OCI-M2 (cell line): ENCODE results near the gene MUC6.

ENCODE experiments used
- DNase-seq: peaks from one replicate; lab custom pipeline; 2025; ENCODE audit not compliant: unreplicated experiment; lab: John Stamatoyannopoulos, UW

MUC6 gene

GRCh38 chr11:1010551-1011319 is 25.8 kb downstream of the MUC6 start:
- DNase-seq = no peak

GRCh38 chr11:1009991-1010390 is 26.5 kb downstream of the MUC6 start:
- DNase-seq = no peak

GRCh38 chr11:1009371-1009770 is 27.1 kb downstream of the MUC6 start:
- DNase-seq = no peak

GRCh38 chr11:1008803-1009145 is 27.7 kb downstream of the MUC6 start:
- no peak for DNase-seq

GRCh38 chr11:1008001-1008802 is 28.3 kb downstream of the MUC6 start:
- DNase-seq = no peak

- DNase-seq = no peak
These were observed 29.2 kb downstream of the MUC6 start for GRCh38 chr11:1007279-1007678.

- DNase-seq = no peak
These were observed 29.8 kb downstream of the MUC6 start for GRCh38 chr11:1006762-1007161.

GRCh38 chr11:1005928-1006327 is 30.6 kb downstream of the MUC6 start:
- no peak for DNase-seq

GRCh38 chr11:1003159-1003558 is 33.4 kb downstream of the MUC6 start:
- DNase-seq = no peak

GRCh38 chr11:1002406-1002984 is 34.0 kb downstream of the MUC6 start:
- no peak for DNase-seq

GRCh38 chr11:1001617-1002405 is 34.7 kb downstream of the MUC6 start:
- DNase-seq = no peak

GRCh38 chr11:1000357-1001278 is 35.9 kb downstream of the MUC6 start:
- no peak for DNase-seq

GRCh38 chr11:999009-999408 is 37.5 kb downstream of the MUC6 start:
- no peak for DNase-seq

GRCh38 chr11:997907-998306 is 38.6 kb downstream of the MUC6 start:
- no peak for DNase-seq

GRCh38 chr11:996681-997080 is 39.8 kb downstream of the MUC6 start:
- DNase-seq = no peak

GRCh38 chr11:995752-996420 is 40.6 kb downstream of the MUC6 start:
- DNase-seq = no peak

GRCh38 chr11:995044-995751 is 41.3 kb downstream of the MUC6 start:
- DNase-seq = no peak

- DNase-seq = no peak
These were observed 42.8 kb downstream of the MUC6 start for GRCh38 chr11:993632-994167.

GRCh38 chr11:992577-992976 is 43.9 kb downstream of the MUC6 start:
- no peak for DNase-seq
